ENCODE measurements around the gene DAD1.
"Not testable (repeated sequence)": the region's sequence is repeated elsewhere in the genome, so short reads cannot be mapped to it uniquely, and the experiment has no call there.

Gene DAD1

GRCh38 chr14:22566845-22567244 is 22.2 kb downstream of the DAD1 start (continued):
- TF ChIP-seq ZNF266 (tag by site-specific recombination; IDR thresholded peaks at IDR 0.05; ENCODE audit: low read depth) (no peak), ZNF555 (tag by site-specific recombination; conservative IDR thresholded peaks at IDR 0.05) (no peak), ZFP3 (tag by site-specific recombination; IDR thresholded peaks at IDR 0.05; ENCODE audit: low read depth) (no peak), ZXDB (tag by site-specific recombination; IDR thresholded peaks at IDR 0.05) (no peak), ZNF354C (tag by site-specific recombination; IDR thresholded peaks at IDR 0.05; ENCODE audit: borderline replicate concordance, low read depth) (no peak)

GRCh38 chr14:22566266-22566665 is 22.8 kb downstream of the DAD1 start:
- H3K4me1 ChIP-seq (ENCODE audit: control insufficient read depth, insufficient read depth, low read length); H3K27ac ChIP-seq (ENCODE audit: extremely low read depth, low read depth, low read length); POLR2A ChIA-PET; H3K9me3 ChIP-seq (ENCODE audit: control insufficient read depth, insufficient read depth, low read depth, low read length); H3K4me3 ChIP-seq (ENCODE audit: low read depth, low read length): not testable (repeated sequence)
- CTCF ChIA-PET: interaction anchor here (0.9 to 3.3 kb wide), 5 partner anchors 9 to 287 kb away, joined by 3 to 23 read pairs (median 15); no protein-coding TSS in a partner anchor
- peaks cover 33 to 56% of the 10 kb centered on the region in 2 experiments for H3K36me3 ChIP-seq (ENCODE audit: control insufficient read depth in 2 of 2, insufficient read depth in 1 of 2, low read length in 2 of 2)

DNA sequence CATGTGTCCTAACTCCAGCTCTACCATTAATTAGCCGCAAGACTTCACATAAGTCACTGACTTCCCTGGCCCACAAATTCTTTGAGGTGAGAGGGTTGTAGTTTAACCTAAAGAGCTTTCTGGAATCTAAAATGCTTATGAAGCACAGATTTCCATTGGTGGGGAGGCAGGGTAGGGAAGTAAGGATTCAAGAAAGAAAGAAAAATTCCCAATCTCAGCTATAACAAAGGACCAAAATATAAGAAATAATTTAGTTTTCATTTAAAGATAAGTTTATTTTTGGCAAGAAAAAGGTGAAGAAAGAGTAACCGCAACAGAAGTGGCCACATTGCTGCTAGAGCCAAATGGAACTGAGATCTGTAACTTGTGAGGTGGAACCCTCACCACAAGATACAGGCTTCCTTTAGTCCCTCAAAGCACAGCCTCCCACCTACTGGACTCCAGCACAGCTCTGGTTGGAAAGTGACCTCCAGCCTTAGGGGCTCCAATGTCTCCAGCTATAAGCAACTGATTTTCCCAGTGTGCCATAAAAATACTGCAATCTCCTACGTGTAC is 23.6 kb downstream of the DAD1 start:
- no peak overlapping the region for H3K27ac ChIP-seq (ENCODE audit: extremely low read depth, low read depth, low read length)
- CTCF ChIA-PET: interaction anchor here (0.7 to 3.3 kb wide), 7 partner anchors 9 to 934 kb away, joined by 3 to 21 read pairs (median 3); no protein-coding TSS in a partner anchor
- TF ChIP-seq ZNF157 (tag by site-specific recombination; IDR thresholded peaks at IDR 0.05) (no peak), ZNF121 (tag by site-specific recombination; IDR thresholded peaks at IDR 0.05) (no peak), SCRT1 (tag by site-specific recombination; IDR thresholded peaks at IDR 0.05; ENCODE audit: borderline replicate concordance) (no peak), ZNF211 (tag by site-specific recombination; IDR thresholded peaks at IDR 0.05; ENCODE audit: low read depth) (no peak), ZBTB10 (tag by site-specific recombination; IDR thresholded peaks at IDR 0.05) (no peak), ZNF433 (tag by site-specific recombination; IDR thresholded peaks at IDR 0.05; ENCODE audit: low read depth) (no peak), ZBTB7A (tag by site-specific recombination; IDR thresholded peaks at IDR 0.05; ENCODE audit: low read depth) (no peak), ZNF510 (tag by site-specific recombination; IDR thresholded peaks at IDR 0.05; ENCODE audit: insufficient replicate concordance) (no peak), YY2 (tag by site-specific recombination; IDR thresholded peaks at IDR 0.05) (no peak), REPIN1 (tag by site-specific recombination; IDR thresholded peaks at IDR 0.05; ENCODE audit: low read depth) (no peak), ZNF654 (tag by site-specific recombination; IDR thresholded peaks at IDR 0.05; ENCODE audit: low read depth) (no peak), OSR2 (tag by site-specific recombination; IDR thresholded peaks at IDR 0.05) (no peak), ZXDB (tag by site-specific recombination; IDR thresholded peaks at IDR 0.05) (no peak), ZNF792 (tag by site-specific recombination; IDR thresholded peaks at IDR 0.05) (no peak), ZNF391 (tag by site-specific recombination; IDR thresholded peaks at IDR 0.05; ENCODE audit: borderline replicate concordance, low read depth) (no peak), ZNF660 (tag by site-specific recombination; IDR thresholded peaks at IDR 0.05) (no peak), SP3 (tag by site-specific recombination; IDR thresholded peaks at IDR 0.05) (no peak), ZNF776 (tag by site-specific recombination; IDR thresholded peaks at IDR 0.05; ENCODE audit: borderline replicate concordance) (no peak)
- TF ChIP-seq, protein P1, sequence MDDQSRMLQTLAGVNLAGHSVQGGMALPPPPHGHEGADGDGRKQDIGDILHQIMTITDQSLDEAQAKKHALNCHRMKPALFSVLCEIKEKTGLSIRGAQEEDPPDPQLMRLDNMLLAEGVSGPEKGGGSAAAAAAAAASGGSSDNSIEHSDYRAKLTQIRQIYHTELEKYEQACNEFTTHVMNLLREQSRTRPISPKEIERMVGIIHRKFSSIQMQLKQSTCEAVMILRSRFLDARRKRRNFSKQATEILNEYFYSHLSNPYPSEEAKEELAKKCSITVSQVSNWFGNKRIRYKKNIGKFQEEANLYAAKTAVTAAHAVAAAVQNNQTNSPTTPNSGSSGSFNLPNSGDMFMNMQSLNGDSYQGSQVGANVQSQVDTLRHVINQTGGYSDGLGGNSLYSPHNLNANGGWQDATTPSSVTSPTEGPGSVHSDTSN (CRISPR knock-in tag; IDR thresholded peaks at IDR 0.05): no peak
- peaks cover under 1% of the 10 kb centered on the region; the same call in 1 of the 2 replicates for H3K4me1 ChIP-seq (ENCODE audit: control insufficient read depth, insufficient read depth, low read length)
- no peak overlapping the region for H3K4me3 ChIP-seq (ENCODE audit: low read depth, low read length)
- H3K36me3 ChIP-seq (ENCODE audit: control insufficient read depth in 2 of 2, insufficient read depth in 1 of 2, low read length in 2 of 2): peaks cover 28 to 51% of the 10 kb centered on the region in 2 experiments
- POLR2A ChIA-PET: interaction anchor here (0.6 kb wide), 1 partner anchor 615 kb away, joined by 3 read pairs; no protein-coding TSS in a partner anchor
- no peaks in the 10 kb centered on the region for H3K9me3 ChIP-seq (ENCODE audit: control insufficient read depth, insufficient read depth, low read depth, low read length)
